GM18498 (cell line): ENCODE measurements around the gene CEP68.
A peak's percentile ranks its signal among the peaks of the same experiment; 100 is the strongest.

Experiments used
- ATAC-seq: cut with Tn5 transposase; IDR thresholded peaks from one replicate; pipeline ENCODE4 v1.9.1; 2021; ENCODE audit warnings: mild to moderate bottlenecking, moderate library complexity; ENCODE audit not compliant: unreplicated experiment

The CEP68 gene

DNA sequence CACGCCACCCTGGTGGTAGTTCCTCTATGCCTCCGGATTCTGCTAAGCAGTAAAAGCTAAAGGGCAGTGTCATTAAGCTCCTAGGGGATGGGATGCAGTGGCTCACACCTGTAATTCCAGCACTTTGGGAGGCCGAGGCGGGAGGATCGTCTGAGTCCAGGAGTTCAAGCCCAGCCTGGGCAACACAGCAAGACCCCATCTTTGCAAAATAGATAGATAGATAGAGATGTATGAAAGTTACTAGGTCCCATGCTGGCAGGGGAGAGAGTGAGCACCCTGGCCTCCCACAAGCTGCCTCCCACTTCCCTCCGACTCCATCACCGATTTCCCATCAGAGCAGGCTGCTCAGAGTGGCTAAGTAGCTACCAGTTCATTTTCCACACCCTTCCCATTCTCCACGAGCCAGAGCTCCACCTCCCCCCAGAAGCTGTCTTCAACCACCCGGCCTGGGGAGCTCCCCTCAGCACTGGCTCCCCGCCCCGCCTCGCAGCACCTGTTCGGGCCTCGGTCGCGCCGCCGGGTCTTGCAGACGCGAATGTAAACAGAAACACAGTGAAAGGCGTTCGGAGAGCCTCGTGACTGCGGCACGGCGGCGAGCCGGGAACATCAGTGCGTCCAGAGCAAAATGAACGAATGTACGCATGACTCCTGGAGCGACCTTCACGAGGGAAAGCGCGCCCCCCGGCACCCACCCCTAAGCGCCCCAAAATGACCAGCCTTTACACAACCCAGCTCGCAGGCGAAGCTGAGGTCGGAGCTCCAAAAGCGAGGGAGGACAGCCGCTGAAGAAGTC is 598 bp upstream of the CEP68 start:
- ATAC-seq: peak; percentile 36

DNA sequence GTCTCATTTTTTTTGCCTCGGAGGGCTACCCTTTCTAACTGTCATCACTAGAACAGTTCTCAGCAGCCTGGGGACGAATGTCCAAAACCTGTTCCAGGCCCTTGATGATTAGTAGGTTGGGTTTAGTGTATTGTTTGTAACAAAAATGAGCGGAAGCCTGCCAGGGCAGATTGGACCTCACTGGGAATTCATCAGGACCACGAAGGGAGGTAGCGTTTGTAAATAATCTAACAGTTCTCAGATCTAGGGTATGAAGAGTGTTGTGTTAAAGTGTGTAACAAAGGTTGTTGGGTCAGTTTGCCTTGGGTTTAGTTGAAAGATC is 799 bp downstream of the CEP68 start:
- ATAC-seq: no peak

DNA sequence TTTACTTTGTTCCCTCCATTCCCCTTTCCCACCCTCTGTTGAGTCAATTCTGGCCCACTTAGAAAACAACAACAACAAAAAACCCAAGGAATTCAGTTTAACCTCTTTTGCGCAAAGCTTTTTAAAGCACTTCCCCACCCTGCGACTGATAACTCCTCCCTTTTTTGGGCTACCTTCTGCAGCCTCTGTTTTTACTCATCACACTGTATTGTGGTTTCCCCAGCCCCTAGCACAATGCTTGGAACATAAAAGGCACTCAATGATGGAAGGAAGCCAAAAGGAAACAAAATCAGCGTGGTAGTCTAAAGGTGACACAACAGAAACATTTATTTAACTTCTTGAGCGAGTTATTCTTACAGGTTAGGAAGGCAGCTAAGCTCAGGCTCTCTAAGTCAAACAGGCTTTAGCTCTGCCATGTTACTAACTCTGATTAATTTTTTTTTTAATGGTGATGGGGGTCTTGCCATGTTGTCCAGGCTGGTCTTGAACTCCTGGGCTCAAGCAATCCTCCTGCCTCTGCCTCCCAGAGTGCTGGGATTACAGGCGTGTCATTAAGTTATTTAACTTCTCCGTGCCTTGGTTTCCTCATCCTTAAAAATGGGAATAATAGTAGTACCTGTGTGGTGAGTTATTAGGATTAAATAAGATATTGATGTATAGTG is 1.3 kb downstream of the CEP68 start:
- ATAC-seq: no peak

DNA sequence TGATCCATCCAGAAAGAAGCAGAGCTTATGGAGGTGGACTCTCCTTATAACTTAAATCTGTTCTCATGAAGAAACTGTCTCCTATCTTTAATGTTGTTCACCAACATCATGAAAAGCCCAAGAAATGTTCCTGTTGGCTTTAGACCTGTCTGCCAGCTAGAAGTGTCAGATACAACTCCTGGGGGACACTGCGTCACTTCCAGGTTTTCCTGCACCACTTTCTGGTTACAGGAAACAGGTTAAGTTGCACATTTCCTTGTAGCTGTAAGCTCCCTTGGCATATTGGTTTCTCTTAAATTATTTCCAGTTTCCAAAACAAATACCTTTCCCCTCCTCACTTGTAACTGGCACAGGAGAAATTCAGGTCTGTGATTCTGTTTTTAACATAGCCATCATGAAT is 2.9 kb downstream of the CEP68 start:
- ATAC-seq: no peak

DNA sequence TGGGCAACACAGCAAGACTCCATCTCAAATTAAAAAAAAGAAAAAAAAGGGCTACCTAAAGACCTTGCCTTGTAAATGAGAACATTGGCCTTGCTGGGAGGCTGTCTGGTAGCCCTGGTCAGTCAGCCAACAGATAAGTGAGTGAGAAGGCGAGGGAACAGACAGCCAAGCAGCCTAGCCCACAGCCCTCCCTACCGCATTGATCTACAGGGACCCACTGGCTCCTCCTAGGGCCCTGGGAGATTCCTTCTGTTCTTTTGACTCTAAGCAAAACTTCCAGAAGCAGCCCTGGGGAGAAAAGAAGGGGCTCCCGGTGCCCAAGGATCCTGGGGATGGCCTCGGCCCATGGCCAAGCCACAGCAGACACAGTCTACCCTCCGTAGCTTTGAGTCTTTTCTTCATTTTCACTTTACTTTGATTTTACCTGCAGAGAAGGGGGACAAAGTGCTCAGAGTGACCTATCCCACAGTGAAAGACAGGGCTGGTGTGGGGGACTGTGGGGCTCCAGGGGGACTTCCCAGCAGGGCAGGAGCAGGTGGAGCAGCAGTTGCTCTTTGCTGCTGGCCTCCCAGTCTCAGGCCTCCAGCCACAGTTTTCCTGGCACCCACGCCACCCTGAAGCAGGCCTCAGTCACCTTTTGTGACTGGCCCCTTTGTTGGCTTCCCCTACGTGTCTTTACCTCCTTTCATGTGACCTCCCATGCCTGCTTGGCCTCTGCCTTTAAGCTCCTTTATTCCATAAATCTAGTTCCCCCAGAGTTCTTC is 5.1 kb downstream of the CEP68 start:
- no peak for ATAC-seq

DNA sequence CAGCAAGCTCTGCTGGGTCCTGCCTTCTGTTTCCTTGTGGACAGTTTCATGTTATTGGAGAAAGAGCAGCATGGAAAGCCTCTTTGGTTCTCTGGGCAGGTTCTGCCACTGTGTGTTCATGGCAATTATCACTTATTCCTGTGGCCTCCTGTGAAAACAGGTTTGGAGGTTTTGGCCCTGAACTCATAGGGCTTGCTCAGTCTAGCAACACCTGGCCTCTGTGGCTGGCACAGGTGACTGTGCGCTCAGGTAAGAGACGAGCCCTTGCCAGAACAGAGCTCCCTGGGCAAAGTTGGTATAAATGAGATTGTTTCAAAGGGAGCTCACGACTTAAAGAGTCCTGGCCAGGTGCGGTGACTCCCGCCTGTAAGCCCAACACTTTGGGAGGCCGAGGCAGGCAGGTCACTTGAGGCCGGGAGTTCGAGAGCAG is 5.7 kb downstream of the CEP68 start:
- ATAC-seq: no peak

DNA sequence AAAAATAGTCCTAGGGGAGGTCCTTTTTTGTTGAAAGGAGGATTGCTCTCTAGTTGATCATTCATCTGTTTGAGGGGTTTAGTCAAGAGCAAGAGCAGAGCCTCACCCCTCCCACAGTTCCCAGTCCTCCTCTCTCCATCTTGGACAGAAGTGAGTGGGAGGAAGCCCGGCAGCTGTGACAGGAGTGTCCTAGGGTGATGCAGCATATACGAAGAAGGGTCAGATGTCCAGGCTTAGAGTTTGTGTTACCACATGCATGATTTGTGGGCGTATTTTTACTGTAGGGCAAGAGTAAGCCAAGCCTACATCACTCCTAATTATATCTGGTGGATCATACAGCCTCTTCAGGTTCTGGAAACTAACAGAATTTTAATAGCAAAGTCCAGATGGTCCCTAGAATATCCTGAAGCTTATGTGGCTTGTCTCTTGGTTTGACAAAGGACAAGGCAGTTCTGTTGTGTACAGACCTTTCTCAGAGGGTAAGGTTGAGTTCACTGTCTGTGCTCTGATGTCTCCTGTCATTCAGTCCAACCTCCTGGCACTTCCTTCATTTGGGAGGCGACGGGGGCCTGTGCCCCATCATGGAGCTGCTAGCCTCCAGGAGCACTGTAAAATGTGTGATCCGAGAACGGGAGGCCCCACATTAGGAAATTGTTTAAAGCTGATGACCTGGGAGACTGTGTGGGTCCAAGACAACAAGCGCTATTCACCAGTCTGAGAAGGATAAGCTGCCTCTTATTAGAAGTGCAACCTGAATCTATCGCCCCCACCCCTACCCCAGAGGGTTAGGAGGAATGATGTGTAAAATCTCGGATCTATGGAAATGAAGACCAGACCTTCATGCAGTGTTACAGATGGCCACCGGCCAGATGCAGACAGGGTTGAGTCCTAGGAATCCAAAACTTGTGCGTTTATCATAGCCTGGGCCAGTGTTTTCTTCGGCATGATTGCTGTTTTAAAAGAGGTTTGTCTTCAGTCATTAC is 6.9 kb downstream of the CEP68 start:
- no peak for ATAC-seq

DNA sequence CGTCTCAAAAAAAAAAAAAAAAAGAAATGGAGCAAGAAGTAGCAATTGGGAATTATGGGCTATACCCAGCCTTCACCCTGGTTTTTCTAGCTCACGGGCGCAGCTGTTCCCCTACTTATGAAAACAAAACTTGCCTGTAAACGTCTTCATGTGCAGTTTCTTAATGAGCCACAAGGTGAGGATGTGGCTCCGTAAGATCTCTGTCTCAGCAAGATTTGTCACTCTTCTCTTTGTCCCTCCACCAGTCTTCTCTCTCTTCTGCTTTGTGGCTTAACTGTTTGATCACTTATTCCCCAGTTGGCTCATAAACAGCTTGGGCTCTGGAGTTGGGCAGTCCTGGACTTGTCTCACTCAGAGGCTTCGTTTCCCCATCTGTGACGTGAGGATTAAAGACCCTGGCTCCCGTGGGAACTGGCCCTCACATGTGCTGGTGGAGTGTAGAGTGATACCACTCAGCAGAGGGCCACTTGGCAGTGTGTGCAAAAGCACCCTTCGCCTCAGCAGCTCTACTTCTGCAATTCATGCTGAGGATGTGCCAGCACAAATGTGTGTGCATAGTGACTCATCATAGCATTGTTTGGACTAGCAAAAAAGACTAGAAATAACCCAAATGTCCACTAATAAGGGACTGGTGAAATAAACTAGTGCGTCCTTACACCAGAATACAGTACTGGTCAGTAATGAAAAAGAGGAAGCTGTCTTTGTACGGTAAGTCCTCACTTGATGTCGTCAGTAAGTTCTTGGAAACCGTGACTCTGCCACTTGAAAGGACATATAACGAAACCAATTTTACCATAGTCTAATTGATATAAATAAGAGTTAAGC is 8.7 kb downstream of the CEP68 start:
- ATAC-seq: peak; percentile 81

DNA sequence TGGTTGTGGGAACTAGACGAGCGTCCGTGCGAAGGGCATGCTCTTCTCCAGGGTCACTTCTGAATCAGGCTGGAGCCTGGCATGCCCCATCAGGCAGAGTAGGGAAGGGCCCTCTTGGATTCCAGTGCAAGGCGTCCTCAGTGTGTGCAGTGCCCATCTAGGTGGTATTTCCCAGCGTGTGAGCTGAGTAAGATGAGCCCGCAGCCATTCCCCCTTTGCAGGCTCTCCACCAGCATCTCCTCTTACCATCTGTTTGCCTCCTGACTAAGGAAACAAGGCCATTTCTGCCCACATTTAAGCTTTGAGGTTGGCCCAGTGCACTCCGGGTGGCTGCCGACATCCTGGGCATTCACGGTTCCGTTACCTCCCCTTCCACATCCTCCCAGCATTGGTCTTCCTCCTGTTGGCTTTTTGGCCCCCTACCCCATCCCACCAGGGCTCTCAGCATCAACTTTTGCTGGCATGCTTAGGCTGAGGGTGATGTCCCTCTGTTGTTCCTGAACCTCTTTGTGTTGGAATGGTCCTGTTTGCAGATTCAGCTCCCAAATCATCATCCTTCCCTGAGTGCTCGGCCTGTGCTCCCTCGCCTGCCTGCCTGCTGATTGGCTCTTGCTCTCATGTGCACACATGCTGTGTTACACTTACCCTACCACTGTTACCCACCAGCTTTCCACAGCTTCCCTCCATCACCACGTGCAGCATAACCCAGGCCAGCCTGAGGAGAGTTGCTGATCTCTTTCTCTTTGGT is 11.8 kb downstream of the CEP68 start:
- ATAC-seq: no peak

DNA sequence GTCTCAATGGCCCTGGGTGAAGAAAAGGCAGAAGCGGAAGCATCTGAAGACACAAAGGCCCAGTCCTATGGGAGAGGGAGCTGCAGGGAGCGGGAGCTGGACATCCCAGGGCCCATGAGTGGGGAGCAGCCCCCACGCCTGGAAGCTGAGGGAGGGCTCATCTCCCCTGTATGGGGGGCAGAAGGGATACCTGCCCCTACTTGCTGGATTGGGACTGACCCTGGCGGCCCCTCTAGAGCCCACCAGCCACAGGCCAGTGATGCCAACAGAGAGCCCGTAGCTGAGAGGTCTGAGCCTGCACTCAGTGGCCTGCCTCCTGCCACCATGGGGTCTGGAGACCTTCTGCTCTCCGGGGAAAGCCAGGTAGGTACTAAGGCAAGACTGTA is 13.2 kb downstream of the CEP68 start:
- ATAC-seq: no peak

DNA sequence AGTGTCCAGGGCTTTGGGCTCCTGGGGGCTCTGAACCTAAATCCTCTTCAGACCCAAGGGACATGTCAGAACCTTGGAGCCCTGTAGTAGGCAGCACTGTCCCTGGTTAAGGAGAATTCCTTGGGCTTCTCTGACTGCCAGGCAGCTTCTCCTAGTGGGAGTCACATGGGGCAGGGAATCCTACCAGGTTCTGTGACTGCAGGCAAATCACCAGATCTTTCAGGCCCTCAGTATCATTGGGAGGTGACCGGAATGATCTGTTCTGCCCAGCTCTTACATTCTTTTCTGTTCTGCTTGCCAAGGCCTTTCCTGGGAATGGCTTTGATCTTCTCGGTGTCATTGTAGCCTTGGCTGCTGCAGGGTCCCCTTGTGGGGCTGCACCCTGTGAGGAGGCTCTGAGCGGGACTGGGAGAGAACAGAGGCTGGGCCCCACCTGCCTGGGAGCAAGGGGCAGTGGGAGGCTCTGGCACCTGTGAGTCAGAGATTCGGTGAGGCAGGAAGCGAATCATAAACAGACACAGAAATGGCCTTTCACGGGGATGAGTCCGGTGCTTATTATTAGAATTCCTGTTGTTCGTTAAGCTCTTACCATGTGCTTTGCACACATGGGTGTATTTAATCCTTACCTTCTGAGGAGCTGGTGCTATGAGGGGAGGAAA is 14.1 kb downstream of the CEP68 start:
- ATAC-seq: no peak

DNA sequence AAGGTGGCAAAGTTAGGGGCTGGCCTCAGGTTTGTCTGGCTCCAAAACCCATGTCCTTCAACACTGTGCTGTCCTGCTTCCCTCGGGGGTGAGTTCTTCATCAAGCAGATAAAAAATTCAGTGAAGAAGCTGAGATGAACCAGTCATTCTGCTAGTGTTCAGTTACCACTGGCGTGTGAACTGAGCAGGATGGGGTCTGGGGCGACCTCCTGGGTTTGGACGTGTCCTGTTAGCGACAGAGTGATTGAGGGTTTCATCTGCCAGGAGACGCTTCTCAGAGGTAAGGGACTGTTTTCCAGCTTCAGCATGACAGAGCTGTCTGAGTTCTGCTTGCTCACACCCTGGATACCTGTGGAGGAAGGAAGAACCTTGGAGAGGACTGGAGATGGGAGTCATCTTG is 14.6 kb downstream of the CEP68 start:
- ATAC-seq: no peak

DNA sequence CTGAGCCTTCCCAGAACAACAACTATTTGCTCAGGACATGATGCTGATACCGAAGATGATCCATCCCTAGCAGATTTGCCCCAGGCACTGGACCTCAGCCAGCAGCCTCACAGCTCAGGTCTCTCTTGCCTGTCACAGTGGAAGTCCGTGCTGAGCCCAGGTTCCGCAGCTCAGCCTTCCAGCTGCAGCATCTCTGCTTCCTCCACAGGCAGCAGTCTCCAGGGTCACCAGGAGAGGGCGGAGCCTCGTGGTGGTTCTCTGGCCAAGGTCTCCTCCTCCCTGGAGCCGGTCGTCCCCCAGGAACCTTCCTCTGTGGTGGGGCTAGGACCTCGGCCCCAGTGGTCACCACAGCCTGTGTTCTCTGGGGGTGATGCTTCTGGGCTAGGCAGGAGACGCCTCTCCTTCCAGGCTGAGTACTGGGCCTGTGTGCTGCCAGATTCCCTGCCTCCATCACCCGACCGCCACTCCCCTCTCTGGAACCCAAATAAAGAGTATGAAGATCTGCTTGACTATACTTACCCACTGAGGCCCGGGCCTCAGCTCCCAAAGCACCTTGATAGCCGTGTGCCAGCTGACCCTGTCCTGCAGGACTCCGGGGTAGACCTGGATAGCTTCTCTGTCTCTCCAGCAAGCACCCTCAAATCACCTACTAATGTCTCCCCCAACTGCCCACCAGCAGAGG is 15.4 kb downstream of the CEP68 start:
- ATAC-seq: no peak

DNA sequence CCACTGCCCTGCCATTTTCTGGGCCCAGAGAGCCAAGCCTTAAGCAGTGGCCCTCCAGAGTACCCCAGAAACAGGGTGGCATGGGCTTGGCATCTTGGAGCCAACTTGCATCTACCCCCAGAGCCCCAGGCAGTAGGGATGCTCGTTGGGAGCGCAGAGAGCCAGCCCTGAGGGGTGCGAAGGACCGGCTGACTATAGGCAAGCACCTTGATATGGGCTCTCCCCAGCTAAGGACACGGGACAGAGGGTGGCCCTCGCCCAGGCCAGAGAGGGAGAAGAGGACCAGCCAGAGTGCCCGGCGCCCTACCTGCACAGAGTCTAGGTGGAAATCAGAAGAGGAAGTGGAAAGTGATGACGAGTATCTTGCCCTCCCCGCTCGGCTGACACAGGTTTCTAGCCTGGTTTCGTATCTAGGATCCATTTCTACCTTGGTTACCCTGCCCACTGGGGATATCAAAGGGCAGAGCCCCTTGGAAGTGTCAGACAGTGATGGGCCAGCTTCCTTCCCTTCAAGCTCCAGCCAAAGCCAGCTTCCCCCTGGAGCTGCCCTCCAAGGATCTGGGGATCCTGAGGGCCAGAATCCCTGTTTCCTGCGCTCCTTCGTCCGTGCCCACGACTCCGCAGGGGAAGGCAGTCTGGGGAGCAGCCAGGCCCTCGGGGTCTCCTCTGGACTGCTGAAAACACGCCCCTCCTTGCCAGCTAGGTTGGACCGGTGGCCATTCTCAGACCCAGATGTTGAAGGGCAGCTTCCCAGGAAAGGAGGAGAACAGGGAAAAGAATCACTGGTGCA is 16.2 kb downstream of the CEP68 start:
- peak; percentile 65 for ATAC-seq

DNA sequence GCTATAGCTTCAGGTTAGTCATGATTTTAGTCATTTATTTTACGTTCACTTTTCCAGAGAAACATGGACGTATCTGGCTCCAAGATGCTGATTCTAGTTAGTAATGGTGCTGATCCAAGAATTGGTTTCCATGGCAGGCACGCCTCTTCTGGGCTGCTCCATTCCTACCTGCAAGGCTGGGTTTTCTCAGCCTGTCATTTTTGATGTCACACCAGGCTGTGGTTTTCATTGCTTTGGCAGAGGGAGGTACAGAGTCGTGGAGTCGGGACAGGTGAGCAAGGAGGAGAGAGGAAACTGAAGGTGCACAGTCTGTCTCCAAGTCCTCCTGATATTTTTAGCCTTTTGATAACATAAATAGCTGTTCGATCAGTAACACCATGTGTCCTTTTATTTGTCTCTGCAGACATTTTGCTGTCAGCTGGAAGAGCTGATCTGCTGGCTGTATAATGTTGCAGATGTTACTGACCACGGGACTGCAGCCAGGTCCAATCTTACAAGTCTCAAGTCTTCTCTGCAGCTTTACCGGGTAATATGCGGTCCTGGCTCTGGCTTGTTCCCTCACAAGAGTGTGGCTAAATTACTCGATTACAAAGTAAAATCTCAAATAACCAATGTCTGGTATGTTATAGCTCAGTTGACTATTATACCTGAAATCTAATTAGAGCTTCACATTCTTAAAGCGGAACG is 17.8 kb downstream of the CEP68 start:
- no peak for ATAC-seq

DNA sequence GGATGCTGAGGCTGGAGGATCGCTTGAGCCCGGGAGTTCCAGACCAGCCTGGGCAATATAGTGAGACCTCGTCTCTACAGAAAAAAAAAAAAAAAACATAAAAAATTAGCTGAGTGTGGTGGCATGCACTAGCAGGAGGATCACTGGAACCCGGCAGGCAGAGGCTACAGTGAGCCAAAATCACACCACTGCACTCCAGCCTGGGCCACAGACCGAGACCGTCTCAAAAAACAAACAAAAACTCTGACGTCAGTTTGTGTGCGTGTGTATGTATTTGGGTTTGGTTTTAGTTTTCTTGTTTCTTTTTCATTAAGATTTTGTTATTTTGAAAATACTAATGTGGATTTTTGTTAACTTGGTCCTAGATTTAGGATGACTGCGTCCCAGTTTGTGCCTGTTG is 19.0 kb downstream of the CEP68 start:
- ATAC-seq: no peak
